Stomach (tissue), 4 donors: ENCODE data around the gene NRP1.

Experiments
- CTCF ChIP-seq, 7 experiments: fragments of 450-650 bp in 4 of 7; fragments of 200-600 bp in 3 of 7; sonication (generic) in 3 of 7; IDR thresholded peaks; one replicate each; pipeline ENCODE4 v1.5.1; 2016 to 2019; ENCODE audit warnings: antibody characterized with exemption in 7 of 7, control low read depth in 2 of 7, mild to moderate bottlenecking in 1 of 7
- EP300 ChIP-seq: sonication (generic); formaldehyde crosslinking; IDR thresholded peaks from one replicate; pipeline ENCODE4 v1.6.1; 2017; ENCODE audit warnings: antibody characterized with exemption

- TF ChIP-seq CTCF (IDR thresholded peaks at IDR 0.05) (no peak), EP300 (no peak)
Measured at GRCh38 chr10:33133557-33133956, 200.9 kb downstream of the NRP1 start.
